SK-N-SH treated with all-trans-retinoic acid at 6 μM for 48 hours (cell line): ENCODE data around the gene TRPM6.

Experiments
- ISL1 ChIP-seq: fragments of 250-450 bp; sonication (Bioruptor Pico); IDR thresholded peaks from 2 replicates; pipeline ENCODE4 v2.1.2; 2022; ENCODE audit warnings: mild to moderate bottlenecking, moderate library complexity
- SNAI2 ChIP-seq: fragments of 250-450 bp; sonication (Bioruptor Pico); IDR thresholded peaks from 2 replicates; pipeline ENCODE4 v1.5.0; 2020; ENCODE audit warnings: mild to moderate bottlenecking, moderate library complexity
- ZFP3 ChIP-seq: fragments of 250-450 bp; sonication (Bioruptor Pico); IDR thresholded peaks from 2 replicates; pipeline ENCODE4 v1.5.0; 2020; ENCODE audit warnings: mild to moderate bottlenecking, moderate library complexity

DNA sequence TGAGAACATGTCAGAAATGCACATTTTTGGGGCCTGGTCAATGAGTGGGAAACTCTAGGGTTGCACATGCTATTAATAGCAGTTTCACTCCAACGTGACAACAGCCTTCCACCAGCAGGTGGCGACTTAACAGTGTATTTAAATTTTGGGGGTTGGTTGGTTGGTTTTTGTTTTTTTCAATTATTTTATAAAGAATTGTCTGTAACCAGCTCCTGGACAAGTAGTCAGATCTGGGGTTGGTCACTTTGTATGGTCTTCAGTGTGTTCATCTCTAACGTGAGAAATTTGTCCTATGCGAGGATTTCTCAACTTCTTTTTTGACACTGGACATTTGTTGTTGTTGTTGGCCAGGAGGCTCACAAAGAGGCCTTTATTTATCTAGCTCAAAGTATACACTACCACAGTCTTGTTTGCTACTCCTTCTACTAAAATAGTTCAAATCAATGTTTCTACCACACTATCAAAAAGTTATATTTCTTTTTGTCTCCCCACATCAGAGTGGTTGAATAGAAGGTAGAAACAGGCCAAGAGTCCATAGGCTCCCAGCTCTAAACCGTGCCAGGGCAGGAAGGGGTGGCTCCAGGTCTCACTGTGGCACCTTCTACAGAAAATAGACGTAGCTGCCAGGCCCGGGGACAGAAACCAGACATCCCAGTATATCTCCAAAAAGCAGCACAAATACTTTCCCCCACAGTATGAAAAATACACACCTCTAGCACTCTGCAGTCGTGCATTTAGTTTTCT is 110.4 kb downstream of the TRPM6 start:
- TF ChIP-seq ZFP3 (CRISPR knock-in tag): no peak
- no peak for TF ChIP-seq ISL1 (CRISPR knock-in tag)
- TF ChIP-seq SNAI2 (CRISPR knock-in tag): no peak
